ENCODE results near the gene SNX8. TPM values are rescaled to one million over a fixed set of nuclear protein-coding genes. Genes with fewer than 3 reads are reported as not detected.

SNX8 gene
- total RNA-seq, 1 experiment from 2014 or later, result 27.7 TPM

DNA sequence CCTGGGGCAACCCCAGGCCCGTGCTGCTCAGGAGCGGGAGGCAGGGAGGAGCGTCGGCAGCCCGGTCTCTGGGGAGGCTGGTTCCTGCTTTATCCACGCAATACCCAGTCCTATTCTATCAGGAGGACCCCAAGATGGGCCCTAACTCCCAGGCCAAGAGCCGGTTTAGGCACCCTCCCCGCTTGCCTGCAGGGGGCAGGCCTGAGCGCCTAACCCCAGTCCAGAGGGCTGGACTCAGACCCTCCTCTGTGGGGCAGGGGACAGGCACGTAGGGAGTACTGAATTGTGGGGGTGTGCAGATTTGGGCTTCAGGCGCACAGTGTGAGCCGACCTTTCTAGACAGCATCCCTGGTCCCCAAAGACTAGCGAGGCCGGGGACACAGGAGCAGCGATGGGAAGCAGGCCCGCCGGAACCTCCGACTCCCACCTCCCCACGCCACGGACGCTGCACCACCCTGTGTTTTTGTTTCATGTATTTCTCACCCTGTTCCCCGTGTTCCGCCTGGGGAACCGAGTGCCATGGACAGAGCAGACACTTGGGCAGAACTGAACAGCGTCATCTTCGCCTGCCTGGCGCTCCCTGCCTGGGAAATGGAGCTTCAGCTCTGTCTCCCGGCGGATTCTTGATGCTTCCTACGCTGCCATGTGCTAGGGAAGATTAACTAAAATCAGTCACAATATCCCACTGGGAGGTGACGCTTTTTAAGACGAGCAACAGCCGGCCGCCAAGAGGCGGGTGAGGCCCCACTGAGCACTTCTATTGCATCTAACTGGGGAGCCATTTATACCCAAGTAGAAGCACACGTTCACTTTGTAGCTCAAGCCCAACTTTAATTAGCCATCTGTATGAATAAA is 66.9 kb downstream of the SNX8 start:
- DNase-seq (ENCODE audit: low read depth), result no peak

- DNase-seq (ENCODE audit: low read depth), result no peak
Measured at GRCh38 chr7:2245883-2246675, 68.2 kb downstream of the SNX8 start.

DNA sequence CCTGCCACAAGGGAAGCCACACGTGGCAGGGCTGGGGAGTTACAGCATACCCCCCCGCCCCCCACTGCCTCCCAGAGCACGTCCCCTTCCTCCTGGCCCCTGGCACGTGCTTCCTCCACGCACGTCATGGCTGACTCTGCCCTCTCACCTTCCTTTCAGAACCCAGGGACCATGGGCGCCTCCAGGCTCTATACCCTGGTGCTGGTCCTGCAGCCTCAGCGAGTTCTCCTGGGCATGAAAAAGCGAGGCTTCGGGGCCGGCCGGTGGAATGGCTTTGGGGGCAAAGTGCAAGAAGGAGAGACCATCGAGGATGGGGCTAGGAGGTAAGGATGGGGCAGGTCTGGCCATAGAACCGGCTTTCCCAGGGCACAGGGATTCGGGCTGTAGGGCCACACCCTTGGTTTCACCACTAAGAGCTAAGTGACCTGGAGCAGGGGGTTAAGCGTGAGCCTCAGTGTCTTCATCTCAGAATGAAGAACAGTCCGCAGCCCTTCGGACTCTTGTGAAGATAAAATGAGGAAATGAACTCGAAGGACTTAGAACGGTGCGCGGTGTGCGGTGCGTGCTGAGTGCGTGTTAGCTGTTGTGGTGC is 69.7 kb downstream of the SNX8 start:
- no peak for DNase-seq (ENCODE audit: low read depth)

- DNase-seq (ENCODE audit: low read depth), result no peak
Measured at GRCh38 chr7:2243458-2243857, 70.8 kb downstream of the SNX8 start.

- DNase-seq (ENCODE audit: low read depth), result peak; percentile 40
Measured at GRCh38 chr7:2242541-2243429, 71.5 kb downstream of the SNX8 start.

GRCh38 chr7:2241580-2242540 is 72.4 kb downstream of the SNX8 start, which contains the start of the genes MRM2 and NUDT1:
Gene MRM2, minus strand, starts transcription at chr7:2242205. Its CDS starts 36 bp downstream, at chr7:2242169.
Gene NUDT1, plus strand, starts transcription at chr7:2242226. Its CDS starts 2,349 bp downstream, at chr7:2244575.
- DNase-seq (ENCODE audit: low read depth), result peak; percentile 76

GRCh38 chr7:2239242-2239641 is 75.0 kb downstream of the SNX8 start:
- DNase-seq (ENCODE audit: low read depth), result no peak

- no peak for DNase-seq (ENCODE audit: low read depth)
Measured at GRCh38 chr7:2237109-2237602, 77.1 kb downstream of the SNX8 start.

DNA sequence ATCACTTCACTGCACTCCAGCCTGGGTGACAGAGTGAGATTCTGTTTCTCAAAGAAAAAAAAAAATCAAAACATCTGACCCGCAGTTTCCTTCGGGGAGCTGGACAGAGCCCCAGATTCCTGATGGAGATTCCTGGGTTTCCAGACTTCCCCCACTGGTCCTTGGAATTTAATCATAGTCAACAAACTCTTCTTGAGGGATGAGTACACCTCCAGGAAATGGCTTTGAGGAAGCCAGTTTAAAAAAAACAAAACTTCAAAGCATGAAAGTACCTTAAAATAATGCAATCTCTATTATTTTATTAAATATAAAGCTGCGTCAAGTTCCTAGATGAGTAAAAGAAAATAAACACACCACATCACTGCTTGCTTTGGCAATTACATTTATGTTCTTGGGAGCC is 80.3 kb downstream of the SNX8 start:
- no peak for DNase-seq (ENCODE audit: low read depth)

DNA sequence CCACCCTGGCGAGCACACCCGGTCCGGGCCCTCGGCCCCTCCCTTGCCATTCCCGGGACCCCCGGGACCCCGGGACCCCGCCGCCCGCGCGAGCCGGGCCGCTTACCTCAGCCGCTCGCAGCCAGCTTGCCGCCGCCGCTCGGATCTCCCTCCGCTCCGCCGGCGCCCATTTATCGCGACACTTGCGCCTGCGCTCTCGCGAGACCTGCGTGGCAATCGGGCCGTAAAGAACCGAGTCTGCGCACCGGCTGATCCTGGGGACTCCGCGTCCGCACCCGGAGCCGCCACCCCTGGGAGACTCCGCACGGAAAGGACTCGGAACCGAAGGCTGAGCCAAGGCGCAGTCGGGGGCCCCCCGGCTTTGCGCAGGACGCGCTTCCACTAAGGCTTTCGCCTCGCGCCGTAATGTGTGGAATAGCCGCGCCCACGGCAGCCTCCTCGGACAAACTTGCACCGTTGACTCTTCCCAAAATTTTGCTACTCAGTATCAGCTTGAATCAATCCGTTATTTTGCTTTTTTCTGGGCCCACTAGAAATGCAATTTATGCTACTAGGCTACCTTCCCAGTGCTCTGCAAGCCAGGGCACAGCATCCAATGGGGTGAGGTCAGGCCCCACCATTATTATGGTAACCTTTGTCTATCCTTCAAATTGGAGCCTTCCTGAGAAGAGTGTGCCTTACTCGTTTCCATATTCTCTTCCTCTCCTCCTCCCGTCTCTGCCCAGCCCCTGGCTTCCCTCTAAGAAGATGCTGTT is 81.3 kb downstream of the SNX8 start, which contains the start of gene MAD1L1:
MAD1L1 (minus strand) TSS at position 180 of the 755 bp plus-strand sequence. CDS start 2,812 bp downstream, outside the sequence.
- peak; percentile 94 for DNase-seq (ENCODE audit: low read depth)

DNA sequence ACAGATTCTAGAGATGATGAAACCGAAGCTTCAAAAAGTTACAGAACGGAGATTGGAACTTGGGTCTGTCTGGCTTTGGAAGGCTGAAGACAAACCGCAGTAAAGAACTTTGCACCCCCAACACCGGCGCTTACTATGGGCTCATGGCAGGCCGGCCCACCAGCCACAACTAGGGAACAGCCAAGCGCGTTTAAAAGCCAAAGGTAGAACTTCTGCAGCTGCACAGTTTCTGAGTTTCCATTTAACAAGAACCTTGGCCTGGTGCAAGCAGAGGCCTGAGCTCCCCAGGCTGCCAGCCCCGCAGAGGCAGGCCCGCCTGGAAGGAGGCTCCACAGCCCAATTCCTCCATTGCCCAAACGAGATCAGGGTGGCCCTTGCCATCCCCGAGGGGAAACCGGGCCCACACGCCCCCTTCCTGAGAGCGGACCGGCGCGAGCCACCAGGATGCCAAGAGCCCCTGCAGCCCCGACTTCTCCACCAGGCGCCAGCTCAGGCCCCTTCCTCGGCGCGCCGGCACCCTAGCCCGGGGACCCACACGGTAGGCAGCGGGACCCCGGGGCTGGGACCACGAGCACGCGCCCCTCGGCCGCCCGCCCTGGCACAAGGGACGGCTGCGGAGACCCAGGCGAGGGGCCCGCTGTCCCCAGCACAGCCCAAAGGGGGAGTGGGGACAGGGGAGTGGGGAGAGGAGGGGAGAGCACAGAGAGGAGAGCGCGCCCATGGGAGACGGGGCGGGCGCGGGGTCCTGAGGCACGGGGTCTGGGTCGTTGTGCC is 82.1 kb downstream of the SNX8 start:
- DNase-seq (ENCODE audit: low read depth), result peak; percentile 21

GRCh38 chr7:2230882-2231281 is 83.4 kb downstream of the SNX8 start:
- DNase-seq (ENCODE audit: low read depth), result no peak

GRCh38 chr7:2230226-2230625 is 84.0 kb downstream of the SNX8 start:
- no peak for DNase-seq (ENCODE audit: low read depth)

- no peak for DNase-seq (ENCODE audit: low read depth)
Measured at GRCh38 chr7:2229467-2229866, 84.8 kb downstream of the SNX8 start.

DNA sequence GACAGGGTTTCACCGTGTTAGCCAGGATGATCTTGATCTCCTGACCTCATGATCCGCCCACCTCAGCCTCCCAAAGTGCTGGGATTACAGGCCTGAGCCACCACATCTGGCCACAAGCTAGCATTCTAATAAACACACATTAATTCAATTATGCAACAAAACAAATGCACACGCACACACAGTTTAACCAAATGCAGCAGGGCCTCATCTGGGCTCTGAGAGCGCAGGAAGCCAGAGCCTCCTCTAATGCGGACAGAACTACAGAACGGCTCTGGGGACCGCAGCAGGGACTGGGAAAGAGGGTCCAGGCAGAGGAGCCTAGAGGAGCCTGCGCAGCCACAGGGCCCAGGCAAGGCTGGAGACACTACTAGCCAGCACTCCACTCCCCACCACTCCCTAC is 85.3 kb downstream of the SNX8 start:
- DNase-seq (ENCODE audit: low read depth), result no peak

- no peak for DNase-seq (ENCODE audit: low read depth)
Measured at GRCh38 chr7:2227699-2228098, 86.5 kb downstream of the SNX8 start.

- no peak for DNase-seq (ENCODE audit: low read depth)
Measured at GRCh38 chr7:2225830-2226229, 88.4 kb downstream of the SNX8 start.

DNA sequence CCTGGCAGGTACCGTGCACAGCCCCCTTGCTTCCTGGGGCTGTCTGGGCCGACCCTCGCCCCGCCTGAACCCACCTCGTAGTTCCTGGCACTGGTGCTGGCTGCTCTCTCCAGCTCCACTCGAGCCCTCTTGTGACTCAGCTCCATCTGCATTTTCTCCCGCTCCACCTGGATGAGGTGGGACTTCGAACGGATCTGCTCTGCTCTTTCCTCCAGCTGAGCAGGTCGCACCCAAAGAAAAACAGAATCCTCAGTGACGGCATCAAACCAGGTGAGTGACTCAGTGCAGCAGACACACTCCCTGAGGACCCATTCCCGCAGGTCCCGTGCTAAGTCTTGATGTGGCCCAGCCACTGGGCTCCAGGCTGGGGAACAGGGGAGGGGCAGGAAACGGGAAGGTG is 88.9 kb downstream of the SNX8 start:
- DNase-seq (ENCODE audit: low read depth), result no peak
